Measurements from ENCODE around the gene KCTD5. TPM values are rescaled to one million over a fixed set of nuclear protein-coding genes. Genes with fewer than 3 reads are reported as not detected.

The KCTD5 gene
- polyA plus RNA-seq, 1 experiment = 34.5 TPM

DNA sequence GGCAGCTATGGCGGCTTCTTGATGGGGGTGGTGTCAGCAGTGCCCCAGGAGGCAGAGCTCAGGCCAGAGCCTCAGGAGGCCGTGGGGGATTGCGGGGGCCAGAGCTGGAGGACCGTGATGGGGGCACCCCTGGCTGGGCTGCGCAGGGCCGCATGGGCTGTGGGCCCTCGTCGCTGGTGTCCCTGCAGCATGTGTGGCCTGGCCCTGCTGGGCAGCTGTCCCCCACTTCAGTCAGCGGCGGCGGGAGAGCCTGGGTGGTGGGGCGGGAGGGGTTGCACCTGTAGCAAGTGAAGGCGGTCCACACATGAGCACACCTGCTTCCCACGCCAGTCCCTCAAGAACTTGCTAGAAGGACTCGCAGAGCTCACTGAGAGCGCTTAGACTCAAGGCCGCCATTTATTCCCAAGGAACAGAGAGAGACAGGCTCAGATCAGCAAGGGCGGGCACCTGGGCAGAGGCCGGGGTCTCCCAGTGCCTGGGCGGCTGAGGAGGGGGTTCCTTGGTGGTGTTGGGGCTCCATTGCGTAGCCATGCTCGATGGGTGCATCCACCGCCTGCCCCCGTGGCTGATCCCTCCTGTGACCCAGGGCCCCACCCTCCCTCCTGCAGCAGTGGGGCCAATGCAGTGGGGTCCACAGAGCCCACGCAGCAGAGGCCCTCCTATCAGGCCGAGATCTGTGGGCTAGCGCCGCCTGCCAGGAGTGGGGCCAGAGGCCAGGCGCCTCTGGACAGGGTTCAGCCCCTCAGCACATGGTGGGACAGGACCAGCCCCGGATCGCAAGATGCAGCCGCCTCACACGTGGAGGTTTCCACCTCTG is 22.1 kb downstream of the KCTD5 start:
- POLR2A ChIA-PET = no interaction called here
- peaks cover 32% of the 10 kb centered on the region for H3K36me3 ChIP-seq (ENCODE audit: control insufficient read depth, insufficient read depth, low read length)
- H3K4me3 ChIP-seq (ENCODE audit: low read depth, low read length) = no peak overlapping the region
- TF ChIP-seq, protein P1, sequence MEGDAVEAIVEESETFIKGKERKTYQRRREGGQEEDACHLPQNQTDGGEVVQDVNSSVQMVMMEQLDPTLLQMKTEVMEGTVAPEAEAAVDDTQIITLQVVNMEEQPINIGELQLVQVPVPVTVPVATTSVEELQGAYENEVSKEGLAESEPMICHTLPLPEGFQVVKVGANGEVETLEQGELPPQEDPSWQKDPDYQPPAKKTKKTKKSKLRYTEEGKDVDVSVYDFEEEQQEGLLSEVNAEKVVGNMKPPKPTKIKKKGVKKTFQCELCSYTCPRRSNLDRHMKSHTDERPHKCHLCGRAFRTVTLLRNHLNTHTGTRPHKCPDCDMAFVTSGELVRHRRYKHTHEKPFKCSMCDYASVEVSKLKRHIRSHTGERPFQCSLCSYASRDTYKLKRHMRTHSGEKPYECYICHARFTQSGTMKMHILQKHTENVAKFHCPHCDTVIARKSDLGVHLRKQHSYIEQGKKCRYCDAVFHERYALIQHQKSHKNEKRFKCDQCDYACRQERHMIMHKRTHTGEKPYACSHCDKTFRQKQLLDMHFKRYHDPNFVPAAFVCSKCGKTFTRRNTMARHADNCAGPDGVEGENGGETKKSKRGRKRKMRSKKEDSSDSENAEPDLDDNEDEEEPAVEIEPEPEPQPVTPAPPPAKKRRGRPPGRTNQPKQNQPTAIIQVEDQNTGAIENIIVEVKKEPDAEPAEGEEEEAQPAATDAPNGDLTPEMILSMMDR (IDR thresholded peaks at IDR 0.05; ENCODE audit: insufficient read depth, low read depth, low read length) = no peak
- no peak for DNase-seq (ENCODE audit: low read depth)
- CTCF ChIA-PET = no interaction called here
- no peaks in the 10 kb centered on the region for H3K27me3 ChIP-seq (ENCODE audit: control insufficient read depth, insufficient read depth, low read length)

DNA sequence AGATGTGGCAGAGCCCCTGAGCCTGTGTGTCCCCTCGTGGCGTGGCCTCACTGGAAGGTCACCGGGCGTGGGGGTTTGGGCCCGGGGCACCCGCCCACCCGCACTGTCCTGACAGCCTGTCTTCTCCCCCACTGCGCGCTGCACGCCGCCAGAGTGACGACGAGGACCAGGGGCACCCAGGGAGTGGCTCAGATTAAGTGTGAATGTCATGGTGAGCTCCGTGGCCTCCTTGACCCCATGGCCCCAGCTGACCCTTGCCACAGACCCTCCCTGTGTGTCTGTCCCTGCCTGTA is 22.6 kb downstream of the KCTD5 start:
- POLR2A ChIA-PET = no interaction called here
- Histone ChIP-seq H3K36me3 (ENCODE audit: control insufficient read depth, insufficient read depth, low read length) (peaks cover 29% of the 10 kb centered on the region), H3K4me3 (ENCODE audit: low read depth, low read length) (no peak overlapping the region), H3K27me3 (ENCODE audit: control insufficient read depth, insufficient read depth, low read length) (no peaks in the 10 kb centered on the region)
- DNase-seq (ENCODE audit: low read depth) = no peak
- TF ChIP-seq, protein P1 (IDR thresholded peaks at IDR 0.05; ENCODE audit: insufficient read depth, low read depth, low read length) = no peak
- CTCF ChIA-PET = no interaction called here

DNA sequence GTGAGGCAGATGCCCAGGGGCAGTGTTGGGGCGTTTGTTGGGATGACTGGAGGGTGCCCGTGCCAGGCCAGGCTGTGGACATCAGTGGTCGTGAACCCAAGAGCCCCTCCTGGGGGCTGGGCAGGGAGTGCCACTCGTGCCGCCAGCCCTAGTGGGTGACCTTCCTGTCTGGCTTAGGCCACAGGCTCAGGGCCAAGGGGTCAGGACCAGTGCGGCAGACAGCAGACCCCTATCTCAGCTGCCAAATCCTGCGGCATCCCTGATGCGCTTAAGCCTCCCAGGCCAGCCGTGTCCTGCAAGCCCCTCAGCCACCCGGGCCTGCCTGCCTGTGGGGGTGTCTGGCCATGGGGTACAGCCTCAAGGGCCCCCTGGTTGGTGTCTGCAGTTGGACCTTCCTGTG is 23.0 kb downstream of the KCTD5 start:
- POLR2A ChIA-PET = no interaction called here
- CTCF ChIA-PET = interaction anchor here (0.6 kb wide), 1 partner anchor 9 kb away, joined by 3 read pairs; no protein-coding TSS in a partner anchor
- Histone ChIP-seq H3K36me3 (ENCODE audit: control insufficient read depth, insufficient read depth, low read length) (peaks cover 28% of the 10 kb centered on the region), H3K27me3 (ENCODE audit: control insufficient read depth, insufficient read depth, low read length) (no peaks in the 10 kb centered on the region), H3K4me3 (ENCODE audit: low read depth, low read length) (no peak overlapping the region)
- TF ChIP-seq, protein P1 (IDR thresholded peaks at IDR 0.05; ENCODE audit: insufficient read depth, low read depth, low read length) = no peak
- no peak for DNase-seq (ENCODE audit: low read depth)

DNA sequence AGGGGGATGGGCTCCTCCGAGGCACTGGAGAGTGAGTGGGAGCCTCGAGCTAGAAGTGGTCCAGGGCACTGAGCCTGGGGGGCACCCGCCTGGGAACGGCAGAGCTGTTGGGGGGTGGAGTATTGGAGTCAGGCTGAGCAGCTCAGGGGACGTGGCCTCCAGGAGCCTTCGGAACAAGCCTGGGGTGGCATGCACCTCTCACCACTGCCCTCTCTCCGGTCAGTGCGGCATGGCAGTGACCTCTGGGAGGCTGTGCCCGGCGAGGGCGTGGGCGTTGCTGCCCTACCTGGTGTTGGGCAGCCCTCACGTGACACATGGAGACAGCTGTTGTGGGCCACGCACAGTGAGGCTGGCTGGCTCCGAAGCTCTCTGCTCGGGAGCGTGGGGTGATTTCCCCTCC is 23.8 kb downstream of the KCTD5 start:
- CTCF ChIA-PET = no interaction called here
- Histone ChIP-seq H3K36me3 (ENCODE audit: control insufficient read depth, insufficient read depth, low read length) (peaks cover 24% of the 10 kb centered on the region), H3K27me3 (ENCODE audit: control insufficient read depth, insufficient read depth, low read length) (no peaks in the 10 kb centered on the region), H3K4me3 (ENCODE audit: low read depth, low read length) (no peak overlapping the region)
- TF ChIP-seq, protein P1 (IDR thresholded peaks at IDR 0.05; ENCODE audit: insufficient read depth, low read depth, low read length) = no peak
- DNase-seq (ENCODE audit: low read depth) = no peak
- POLR2A ChIA-PET = no interaction called here

DNA sequence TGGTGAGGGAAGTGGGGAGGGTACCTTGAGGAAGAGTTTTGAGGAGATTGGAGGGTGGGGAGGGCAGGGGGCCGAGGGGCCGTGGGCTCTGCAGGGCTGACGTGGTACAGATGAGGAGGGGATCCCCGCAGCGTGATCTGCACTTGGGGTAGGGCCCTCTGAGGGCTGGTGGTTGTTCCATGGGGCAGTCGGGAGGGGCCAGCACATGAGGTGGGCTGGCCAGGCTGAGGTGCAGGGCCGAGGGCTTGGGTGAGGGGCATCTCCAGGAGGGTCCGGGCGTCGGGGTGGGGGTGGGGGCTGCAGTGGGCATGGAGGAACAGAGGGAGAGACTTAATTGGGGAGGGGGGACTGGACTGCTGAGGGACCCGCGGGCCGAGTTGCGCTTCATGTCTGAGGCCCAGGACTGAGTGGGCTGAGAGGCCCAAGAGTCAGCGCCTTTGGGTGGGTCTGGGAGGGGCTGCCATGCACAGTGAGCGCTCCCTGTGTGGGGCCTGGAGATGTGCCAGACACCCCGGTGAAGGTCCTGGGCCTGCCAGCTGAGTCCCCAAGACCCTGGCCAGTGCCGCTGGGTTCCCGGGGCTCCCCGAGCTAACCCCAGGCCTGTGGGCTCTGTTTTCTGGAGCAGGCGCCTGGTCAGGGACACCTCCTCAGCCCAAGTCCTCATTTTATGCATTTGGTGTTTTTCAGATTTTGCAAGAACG is 24.4 kb downstream of the KCTD5 start:
- CTCF ChIA-PET = no interaction called here
- POLR2A ChIA-PET = no interaction called here
- DNase-seq (ENCODE audit: low read depth) = no peak
- Histone ChIP-seq H3K36me3 (ENCODE audit: control insufficient read depth, insufficient read depth, low read length) (peaks cover 23% of the 10 kb centered on the region), H3K4me3 (ENCODE audit: low read depth, low read length) (no peak overlapping the region), H3K27me3 (ENCODE audit: control insufficient read depth, insufficient read depth, low read length) (no peaks in the 10 kb centered on the region)
- TF ChIP-seq, protein P1 (IDR thresholded peaks at IDR 0.05; ENCODE audit: insufficient read depth, low read depth, low read length) = no peak

Data from BJ (cell line).